MCF 10A (cell line): ENCODE measurements around the gene GARRE1. TPM values are rescaled to one million over a fixed set of nuclear protein-coding genes. Genes with fewer than 3 reads are reported as not detected.
A peak's percentile ranks its signal among the peaks of the same experiment; 100 is the strongest.

ENCODE experiments used
- BruUV-seq: library from RNA; stranded (reverse); fragments of 400-500 nt; replicated peaks from 2 replicates; lab custom pipeline; 2021; lab: Mats Ljungman, UMichigan
- CTCF ChIA-PET: fragments of 300-600 bp; sonication (Branson Sonifier 250); formaldehyde crosslinking; extraction: SDS; loops from one replicate; lab custom pipeline; 2021; ENCODE audit warnings: antibody characterized with exemption, inconsistent platforms; lab: Yijun Ruan, JAX
- POLR2A ChIA-PET: fragments of 300-600, 350-650 bp; sonication (Branson Sonifier 250); formaldehyde crosslinking; extraction: SDS; loops from one replicate; lab custom pipeline; 2020; ENCODE audit warnings: antibody characterized with exemption, inconsistent platforms; lab: Yijun Ruan, JAX
- DNase-seq: peaks from one replicate; pipeline ENCODE4 v3.0.0-alpha.2; 2018; ENCODE audit not compliant: unreplicated experiment
- H3K27ac Mint-ChIP-seq: one replicate; pipeline ENCODE4 v1.8.0; 2022; ENCODE audit warnings: mild to moderate bottlenecking, low read depth, mixed read lengths; ENCODE audit not compliant: unreplicated experiment
- H3K27me3 Mint-ChIP-seq: one replicate; pipeline ENCODE4 v1.8.0; 2022; ENCODE audit warnings: mixed read lengths; ENCODE audit not compliant: insufficient read depth, unreplicated experiment
- H3K36me3 Mint-ChIP-seq: one replicate; pipeline ENCODE4 v1.8.0; 2022; ENCODE audit warnings: mild to moderate bottlenecking, moderate library complexity, mixed read lengths; ENCODE audit not compliant: insufficient read depth, unreplicated experiment
- H3K4me1 Mint-ChIP-seq: one replicate; pipeline ENCODE4 v1.8.0; 2022; ENCODE audit warnings: mixed read lengths; ENCODE audit not compliant: insufficient read depth, unreplicated experiment
- H3K4me3 Mint-ChIP-seq: one replicate; pipeline ENCODE4 v1.8.0; 2022; ENCODE audit warnings: mild to moderate bottlenecking, moderate library complexity, mixed read lengths; ENCODE audit not compliant: unreplicated experiment
- H3K9me3 Mint-ChIP-seq: one replicate; pipeline ENCODE4 v1.8.0; 2022; ENCODE audit warnings: mixed read lengths; ENCODE audit not compliant: unreplicated experiment
- intact Hi-C: fragments of 100-400 bp; cut with micrococcal nuclease; formaldehyde crosslinking; loops from 2 replicates; pipeline ENCODE4 v1.14.1; 2022
- total RNA-seq: library from RNA; stranded (reverse); gene quantifications from 2 replicates; pipeline ENCODE4 v1.2.3, GENCODE V29; 2022
- TF ChIP-seq, protein P1 (sequence below): fragments of 200-600 bp; IDR thresholded peaks from one replicate; pipeline ENCODE4 v1.8.0; 2022; ENCODE audit warnings: antibody characterized with exemption, mild to moderate bottlenecking; ENCODE audit not compliant: unreplicated experiment

GARRE1 gene
- total RNA-seq, 1 experiment from 2014 or later = 12.8 TPM

DNA sequence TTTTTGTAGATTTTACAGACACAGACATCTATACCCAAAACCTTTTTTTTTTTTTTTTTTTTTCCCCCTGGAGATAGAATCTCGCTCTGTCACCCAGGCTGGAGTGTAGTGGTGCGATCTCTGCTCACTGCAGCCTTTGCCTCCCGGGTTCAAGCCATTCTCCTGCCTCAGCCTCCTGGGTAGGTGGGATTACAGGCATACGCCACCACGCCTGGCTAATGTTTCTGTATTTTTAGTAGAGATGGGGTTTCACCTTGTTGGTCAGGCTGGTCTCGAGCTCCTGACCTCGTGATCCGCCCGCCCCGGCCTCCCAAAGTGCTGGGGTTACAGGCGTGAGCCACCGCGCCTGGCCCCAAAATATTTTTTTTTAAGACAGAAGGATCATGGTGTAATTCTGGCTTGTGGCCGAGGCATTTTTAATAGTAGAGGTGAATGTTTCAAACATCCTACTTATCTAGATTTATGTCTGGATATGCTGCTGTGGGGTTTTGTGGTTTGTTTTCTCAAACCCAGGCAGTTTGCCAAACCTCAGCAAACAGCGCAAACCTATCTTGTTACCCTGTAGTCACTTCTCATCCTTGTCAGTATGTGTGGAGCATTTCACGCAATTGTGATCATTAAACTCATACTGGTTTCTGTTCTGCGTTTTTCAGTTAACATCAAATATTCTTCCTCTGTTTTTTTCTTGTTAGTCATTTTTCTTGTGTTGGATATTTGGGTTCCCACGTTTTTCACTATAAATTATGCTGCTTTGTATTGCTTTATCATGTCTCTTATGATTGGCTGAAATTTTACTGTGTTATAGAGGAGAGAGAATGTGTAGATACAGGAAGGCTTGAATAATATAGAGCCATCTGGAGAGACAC lies 36.2 kb upstream of the GARRE1 start:
- no TSS peak for BruUV-seq
- Mint-ChIP-seq H3K9me3 (no peaks in the 10 kb centered on the region), H3K4me1 (peaks cover 8% of the 10 kb centered on the region), H3K27me3 (no peaks in the 10 kb centered on the region), H3K4me3 (no peak overlapping the region), H3K27ac (no peak overlapping the region), H3K36me3 (peaks cover 88% of the 10 kb centered on the region)
- peak; percentile 94 for DNase-seq
- TF ChIP-seq, protein P1, sequence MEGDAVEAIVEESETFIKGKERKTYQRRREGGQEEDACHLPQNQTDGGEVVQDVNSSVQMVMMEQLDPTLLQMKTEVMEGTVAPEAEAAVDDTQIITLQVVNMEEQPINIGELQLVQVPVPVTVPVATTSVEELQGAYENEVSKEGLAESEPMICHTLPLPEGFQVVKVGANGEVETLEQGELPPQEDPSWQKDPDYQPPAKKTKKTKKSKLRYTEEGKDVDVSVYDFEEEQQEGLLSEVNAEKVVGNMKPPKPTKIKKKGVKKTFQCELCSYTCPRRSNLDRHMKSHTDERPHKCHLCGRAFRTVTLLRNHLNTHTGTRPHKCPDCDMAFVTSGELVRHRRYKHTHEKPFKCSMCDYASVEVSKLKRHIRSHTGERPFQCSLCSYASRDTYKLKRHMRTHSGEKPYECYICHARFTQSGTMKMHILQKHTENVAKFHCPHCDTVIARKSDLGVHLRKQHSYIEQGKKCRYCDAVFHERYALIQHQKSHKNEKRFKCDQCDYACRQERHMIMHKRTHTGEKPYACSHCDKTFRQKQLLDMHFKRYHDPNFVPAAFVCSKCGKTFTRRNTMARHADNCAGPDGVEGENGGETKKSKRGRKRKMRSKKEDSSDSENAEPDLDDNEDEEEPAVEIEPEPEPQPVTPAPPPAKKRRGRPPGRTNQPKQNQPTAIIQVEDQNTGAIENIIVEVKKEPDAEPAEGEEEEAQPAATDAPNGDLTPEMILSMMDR = no peak
- intact Hi-C loops = no loop called here
- ChIA-PET CTCF (interaction anchor here (0.6 to 1.5 kb wide), 6 partner anchors 8 to 29 kb away, joined by 3 to 9 read pairs (median 3); no protein-coding TSS in a partner anchor), POLR2A (interaction anchor here (0.6 to 1.0 kb wide), 4 partner anchors 15 to 359 kb away, joined by 3 read pairs; no protein-coding TSS in a partner anchor)

DNA sequence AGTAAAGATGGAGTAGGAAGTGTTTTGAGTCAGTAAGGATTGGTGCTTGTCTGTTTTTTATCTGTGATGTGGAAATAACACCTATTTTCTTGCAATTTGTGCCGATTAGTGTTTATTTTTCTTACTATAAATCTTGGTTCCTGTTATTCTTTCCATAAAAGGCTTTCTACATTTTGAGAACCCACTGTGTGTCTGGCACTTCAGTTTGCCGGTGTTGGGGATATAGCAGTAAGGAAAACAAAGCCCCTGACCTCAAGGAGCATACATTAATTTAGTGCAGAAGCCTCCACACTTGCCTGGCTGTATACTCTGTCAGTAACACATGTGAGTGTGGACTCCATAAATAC lies 35.6 kb upstream of the GARRE1 start:
- CTCF ChIA-PET = interaction anchor here (1.0 to 3.5 kb wide), 5 partner anchors 9 to 194 kb away, joined by 3 to 21 read pairs (median 8); no protein-coding TSS in a partner anchor
- POLR2A ChIA-PET = no interaction called here
- Mint-ChIP-seq H3K4me3 (no peak overlapping the region), H3K27me3 (no peaks in the 10 kb centered on the region), H3K9me3 (no peaks in the 10 kb centered on the region), H3K36me3 (peaks cover 88% of the 10 kb centered on the region), H3K4me1 (peaks cover 8% of the 10 kb centered on the region), H3K27ac (no peak overlapping the region)
- no peak for DNase-seq
- BruUV-seq = no TSS peak
- intact Hi-C loops = no loop called here
- TF ChIP-seq, protein P1 = no peak

DNA sequence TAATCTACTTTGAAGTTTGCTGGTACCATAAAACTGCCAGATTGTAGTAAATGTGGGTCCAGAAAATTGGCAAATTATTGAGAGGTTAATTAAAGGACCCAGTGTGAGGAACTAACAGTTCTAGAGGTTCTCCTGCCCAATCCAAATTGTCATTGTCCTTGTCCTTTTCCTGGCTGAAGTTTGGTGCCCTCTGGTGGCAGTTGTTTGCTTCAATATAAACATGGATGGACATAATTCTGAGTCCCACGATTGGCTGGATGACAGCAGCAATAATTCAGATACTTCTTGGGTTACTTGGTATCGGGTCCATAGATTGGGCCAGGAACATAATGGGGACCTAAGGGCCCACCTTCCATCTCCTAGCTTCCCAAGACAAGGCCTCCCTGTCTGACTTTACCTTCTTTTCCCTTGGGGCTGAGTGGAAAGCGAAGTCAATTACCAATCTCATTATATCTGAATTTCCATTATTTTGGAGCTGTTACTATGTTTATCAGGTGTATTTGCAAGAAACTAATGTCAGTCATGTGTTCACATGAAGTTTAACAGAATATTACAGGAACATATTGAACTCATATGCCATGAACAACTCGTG lies 33.8 kb upstream of the GARRE1 start:
- H3K4me1 Mint-ChIP-seq = peaks cover 17% of the 10 kb centered on the region
- ChIA-PET CTCF (interaction anchor here (0.5 to 3.5 kb wide), 30 partner anchors 8 to 1062 kb away, joined by 3 to 21 read pairs (median 4); no protein-coding TSS in a partner anchor), POLR2A (no interaction called here)
- peaks cover 94% of the 10 kb centered on the region for H3K36me3 Mint-ChIP-seq
- H3K9me3 Mint-ChIP-seq = no peaks in the 10 kb centered on the region
- DNase-seq = peak; percentile 77
- no peak overlapping the region for H3K27ac Mint-ChIP-seq
- intact Hi-C loops = loop anchor here (1.0 to 2.0 kb wide), 2 partner anchors 48 to 99 kb away; partner anchors contain the start of gene LSM14A
- BruUV-seq = no TSS peak
- H3K27me3 Mint-ChIP-seq = no peaks in the 10 kb centered on the region
- H3K4me3 Mint-ChIP-seq = no peak overlapping the region
- TF ChIP-seq, protein P1 = peak; percentile 62

DNA sequence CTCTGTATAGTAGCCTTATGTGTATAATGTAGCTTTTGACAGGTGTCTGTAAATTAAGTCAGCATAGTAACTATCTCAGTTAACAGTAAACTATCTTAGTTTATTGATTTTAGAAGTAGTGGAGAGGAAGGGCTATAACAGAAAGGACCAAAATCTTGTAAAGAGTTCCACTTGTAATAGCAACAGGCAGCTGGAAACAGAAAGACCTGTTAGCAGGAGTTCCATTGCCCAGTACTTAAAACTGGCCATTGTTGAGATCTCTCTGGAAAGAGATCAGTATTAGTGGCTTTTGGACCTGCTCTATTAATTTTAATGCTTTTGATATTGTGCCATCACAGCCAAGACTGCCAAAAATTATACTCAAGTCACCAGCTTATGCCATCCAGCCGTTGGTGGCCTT lies 32.0 kb upstream of the GARRE1 start:
- no peak for DNase-seq
- Mint-ChIP-seq H3K27ac (no peak overlapping the region), H3K9me3 (no peaks in the 10 kb centered on the region), H3K4me1 (peaks cover 17% of the 10 kb centered on the region), H3K27me3 (no peaks in the 10 kb centered on the region), H3K36me3 (peaks cover 97% of the 10 kb centered on the region), H3K4me3 (no peak overlapping the region)
- CTCF ChIA-PET = interaction anchor here (0.5 to 3.5 kb wide), 14 partner anchors 8 to 444 kb away, joined by 3 to 21 read pairs (median 4); no protein-coding TSS in a partner anchor
- TF ChIP-seq, protein P1 = no peak
- no TSS peak for BruUV-seq
- POLR2A ChIA-PET = interaction anchor here (1.1 kb wide), 1 partner anchor 10 kb away, joined by 3 read pairs; no protein-coding TSS in a partner anchor
- intact Hi-C loops = no loop called here
